K562 (cell line): ENCODE results near the gene LYVE1.

ENCODE experiments used
- EGR1 ChIP-seq: fragments of 450-650 bp; conservative IDR thresholded peaks from 2 replicates; pipeline ENCODE4 v1.6.1; 2017; ENCODE audit warnings: mild to moderate bottlenecking
- EZH2 ChIP-seq: IDR thresholded peaks from 2 replicates; pipeline ENCODE4 v1.6.1; 2012; ENCODE audit warnings: low read depth, mild to moderate bottlenecking, inconsistent platforms, low read length, borderline replicate concordance
- FOXM1 ChIP-seq, 2 experiments: fragments of 450-650 bp in 1 of 2; sonication (generic) in 1 of 2; formaldehyde crosslinking in 1 of 2; IDR thresholded peaks; 2 replicates each; pipeline versions ENCODE4 v1.6.1 to v1.9.0; 2017 to 2022; ENCODE audit warnings: low read depth in 2 of 2, mild to moderate bottlenecking in 2 of 2, missing genetic modification reagents in 1 of 2, moderate library complexity in 1 of 2
- NCOA2 ChIP-seq, 2 experiments: fragments of 450-650 bp; IDR thresholded peaks; 2 replicates each; pipeline ENCODE4 v1.6.1; 2018; ENCODE audit warnings: mild to moderate bottlenecking in 2 of 2, moderate library complexity in 1 of 2; ENCODE audit not compliant: partially characterized antibody in 2 of 2
- ZKSCAN1 ChIP-seq: fragments of 150-350 bp; IDR thresholded peaks from 2 replicates; pipeline ENCODE4 v1.6.1; 2016; ENCODE audit warnings: low read depth, low read length
- ZNF121 ChIP-seq: sonication (generic); formaldehyde crosslinking; conservative IDR thresholded peaks from 2 replicates; pipeline ENCODE4 v1.8.0; 2022; ENCODE audit warnings: missing genetic modification reagents
- TF ChIP-seq, protein P1 (sequence below): sonication (generic); formaldehyde crosslinking; IDR thresholded peaks from 2 replicates; pipeline ENCODE4 v1.8.1; 2022; ENCODE audit warnings: missing genetic modification reagents
- TF ChIP-seq, protein P2 (sequence below), 2 experiments: fragments of 450-650 bp in 1 of 2; sonication (generic) in 1 of 2; formaldehyde crosslinking; conservative IDR thresholded peaks; 2 replicates each; pipeline versions ENCODE4 v1.4.0 to v1.8.1; 2020 to 2022; ENCODE audit warnings: mild to moderate bottlenecking in 1 of 2, missing genetic modification reagents in 1 of 2
- TF ChIP-seq, protein P3 (sequence below), 3 experiments: IDR thresholded peaks in 2 of 3; conservative IDR thresholded peaks in 1 of 3; 2 replicates each; pipeline ENCODE4 v1.5.1; 2011 to 2012; ENCODE audit warnings: low read length in 3 of 3, mild to moderate bottlenecking in 3 of 3, control low read depth in 2 of 3, improper control_type of control experiment in 1 of 3, inconsistent platforms in 1 of 3, low read depth in 1 of 3, mixed read lengths in 1 of 3, moderate library complexity in 1 of 3; ENCODE audit not compliant: insufficient read depth in 2 of 3

DNA sequence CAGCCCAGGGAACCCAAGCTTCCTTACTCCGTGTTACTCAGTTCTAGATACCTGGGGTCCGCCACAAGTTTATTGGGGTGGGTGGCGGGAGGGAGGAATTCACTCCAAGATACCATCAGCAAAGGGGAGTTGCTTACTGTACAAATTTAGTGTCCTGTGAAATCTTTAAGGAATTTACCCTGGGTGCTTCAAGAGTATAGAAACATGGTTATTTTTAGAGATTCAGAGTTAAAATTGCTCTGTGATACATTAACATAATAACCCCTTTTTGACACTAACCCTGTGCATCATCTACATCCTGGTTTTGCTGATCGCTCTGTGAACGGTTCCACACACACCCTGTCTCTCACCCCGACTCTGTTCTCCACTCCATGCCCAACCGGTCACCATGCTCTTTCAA, 18.9 kb upstream of the LYVE1 start:
- TF ChIP-seq, protein P1, sequence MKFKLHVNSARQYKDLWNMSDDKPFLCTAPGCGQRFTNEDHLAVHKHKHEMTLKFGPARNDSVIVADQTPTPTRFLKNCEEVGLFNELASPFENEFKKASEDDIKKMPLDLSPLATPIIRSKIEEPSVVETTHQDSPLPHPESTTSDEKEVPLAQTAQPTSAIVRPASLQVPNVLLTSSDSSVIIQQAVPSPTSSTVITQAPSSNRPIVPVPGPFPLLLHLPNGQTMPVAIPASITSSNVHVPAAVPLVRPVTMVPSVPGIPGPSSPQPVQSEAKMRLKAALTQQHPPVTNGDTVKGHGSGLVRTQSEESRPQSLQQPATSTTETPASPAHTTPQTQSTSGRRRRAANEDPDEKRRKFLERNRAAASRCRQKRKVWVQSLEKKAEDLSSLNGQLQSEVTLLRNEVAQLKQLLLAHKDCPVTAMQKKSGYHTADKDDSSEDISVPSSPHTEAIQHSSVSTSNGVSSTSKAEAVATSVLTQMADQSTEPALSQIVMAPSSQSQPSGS, result no peak
- TF ChIP-seq ZNF121 (CRISPR knock-in tag) (no peak), EGR1 (no peak), NCOA2 (IDR thresholded peaks at IDR 0.05; ENCODE audit: partially characterized antibody in 2 of 2) (no peak), FOXM1 (IDR thresholded peaks at IDR 0.05; ENCODE audit: low read depth) (no peak), FOXM1 (CRISPR knock-in tag; IDR thresholded peaks at IDR 0.05; ENCODE audit: low read depth) (no peak), EZH2 (no peak), ZKSCAN1 (no peak)
- TF ChIP-seq, protein P2, sequence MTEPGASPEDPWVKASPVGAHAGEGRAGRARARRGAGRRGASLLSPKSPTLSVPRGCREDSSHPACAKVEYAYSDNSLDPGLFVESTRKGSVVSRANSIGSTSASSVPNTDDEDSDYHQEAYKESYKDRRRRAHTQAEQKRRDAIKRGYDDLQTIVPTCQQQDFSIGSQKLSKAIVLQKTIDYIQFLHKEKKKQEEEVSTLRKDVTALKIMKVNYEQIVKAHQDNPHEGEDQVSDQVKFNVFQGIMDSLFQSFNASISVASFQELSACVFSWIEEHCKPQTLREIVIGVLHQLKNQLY (CRISPR knock-in tag; conservative IDR thresholded peaks at IDR 0.05), result no peak
- TF ChIP-seq, protein P3, sequence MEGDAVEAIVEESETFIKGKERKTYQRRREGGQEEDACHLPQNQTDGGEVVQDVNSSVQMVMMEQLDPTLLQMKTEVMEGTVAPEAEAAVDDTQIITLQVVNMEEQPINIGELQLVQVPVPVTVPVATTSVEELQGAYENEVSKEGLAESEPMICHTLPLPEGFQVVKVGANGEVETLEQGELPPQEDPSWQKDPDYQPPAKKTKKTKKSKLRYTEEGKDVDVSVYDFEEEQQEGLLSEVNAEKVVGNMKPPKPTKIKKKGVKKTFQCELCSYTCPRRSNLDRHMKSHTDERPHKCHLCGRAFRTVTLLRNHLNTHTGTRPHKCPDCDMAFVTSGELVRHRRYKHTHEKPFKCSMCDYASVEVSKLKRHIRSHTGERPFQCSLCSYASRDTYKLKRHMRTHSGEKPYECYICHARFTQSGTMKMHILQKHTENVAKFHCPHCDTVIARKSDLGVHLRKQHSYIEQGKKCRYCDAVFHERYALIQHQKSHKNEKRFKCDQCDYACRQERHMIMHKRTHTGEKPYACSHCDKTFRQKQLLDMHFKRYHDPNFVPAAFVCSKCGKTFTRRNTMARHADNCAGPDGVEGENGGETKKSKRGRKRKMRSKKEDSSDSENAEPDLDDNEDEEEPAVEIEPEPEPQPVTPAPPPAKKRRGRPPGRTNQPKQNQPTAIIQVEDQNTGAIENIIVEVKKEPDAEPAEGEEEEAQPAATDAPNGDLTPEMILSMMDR (IDR thresholded peaks at IDR 0.05 in 2 of 3, conservative IDR thresholded peaks at IDR 0.05 in 1 of 3; ENCODE audit: insufficient read depth in 2 of 3, low read depth in 1 of 3, low read length in 3 of 3), result no peak
